GM18511 (cell line): ENCODE results near the gene SSU72.
A peak's percentile ranks its signal among the peaks of the same experiment; 100 is the strongest.

Experiments
- ATAC-seq: cut with Tn5 transposase; IDR thresholded peaks from one replicate; pipeline ENCODE4 v1.9.1; 2021; ENCODE audit warnings: mild to moderate bottlenecking, moderate library complexity; ENCODE audit not compliant: unreplicated experiment

The SSU72 gene

GRCh38 chr1:1574721-1575537 is at the start of gene SSU72:
TSS of gene SSU72 (minus strand) at chr1:1574863. CDS start at chr1:1574557, 306 bp downstream.
- ATAC-seq, result peak; percentile 85

- ATAC-seq, result no peak
These were observed 49.2 kb upstream of the SSU72 start for GRCh38 chr1:1623631-1624442.

- no peak for ATAC-seq
These were observed 48.5 kb upstream of the SSU72 start for GRCh38 chr1:1623181-1623630.

- no peak for ATAC-seq
These were observed 48.1 kb upstream of the SSU72 start for GRCh38 chr1:1622788-1623094.

- no peak for ATAC-seq
These were observed 47.5 kb upstream of the SSU72 start for GRCh38 chr1:1622010-1622787.

GRCh38 chr1:1621173-1622009 is 46.7 kb upstream of the SSU72 start:
- ATAC-seq, result no peak

GRCh38 chr1:1620433-1621139 is 45.9 kb upstream of the SSU72 start:
- no peak for ATAC-seq

- ATAC-seq, result no peak
These were observed 45.3 kb upstream of the SSU72 start for GRCh38 chr1:1619917-1620361.

- ATAC-seq, result no peak
These were observed 43.9 kb upstream of the SSU72 start for GRCh38 chr1:1618396-1619068.

- no peak for ATAC-seq
These were observed 43.3 kb upstream of the SSU72 start for GRCh38 chr1:1617925-1618324.

GRCh38 chr1:1617516-1617915 is 42.9 kb upstream of the SSU72 start:
- ATAC-seq, result no peak

GRCh38 chr1:1616838-1617237 is 42.2 kb upstream of the SSU72 start:
- no peak for ATAC-seq

GRCh38 chr1:1616045-1616790 is 41.6 kb upstream of the SSU72 start:
- peak; percentile 26 for ATAC-seq

GRCh38 chr1:1615256-1616044 is 40.8 kb upstream of the SSU72 start, which contains the start of gene MIB2:
TSS of gene MIB2 (plus strand) at chr1:1615500. CDS start at chr1:1623453, 7,953 bp downstream.
- ATAC-seq, result peak; percentile 85

- no peak for ATAC-seq
These were observed 40.2 kb upstream of the SSU72 start for GRCh38 chr1:1614954-1615255.

GRCh38 chr1:1614204-1614953 is 39.7 kb upstream of the SSU72 start:
- no peak for ATAC-seq

- no peak for ATAC-seq
These were observed 38.9 kb upstream of the SSU72 start for GRCh38 chr1:1613509-1614082.
